ENCODE data around the gene BORCS8.
"Not testable (repeated sequence)": the region's sequence is repeated elsewhere in the genome, so short reads cannot be mapped to it uniquely, and the experiment has no call there.

The BORCS8 gene

GRCh38 chr19:19179548-19180441, 12.2 kb downstream of the BORCS8 start:
- ATAC-seq, result no peak

GRCh38 chr19:19176950-19177349, 15.0 kb downstream of the BORCS8 start:
- ATAC-seq, result no peak

- ATAC-seq, result not testable (repeated sequence)
Observed at GRCh38 chr19:19173243-19173642, 18.7 kb downstream of the BORCS8 start.

- ATAC-seq, result no peak
Observed at GRCh38 chr19:19171821-19172532, 20.0 kb downstream of the BORCS8 start.

GRCh38 chr19:19170873-19171672, 20.9 kb downstream of the BORCS8 start:
- no peak for ATAC-seq

- ATAC-seq, result peak; percentile 91 to 92
Observed at GRCh38 chr19:19170053-19170872, 21.7 kb downstream of the BORCS8 start, which contains the start of gene MEF2B. TSS of gene MEF2B (minus strand) at chr19:19170263. CDS start at chr19:19150735, 19,528 bp downstream.

- no peak for ATAC-seq
Observed at GRCh38 chr19:19169236-19170052, 22.5 kb downstream of the BORCS8 start.

GRCh38 chr19:19167612-19168011, 24.3 kb downstream of the BORCS8 start:
- no peak for ATAC-seq

GRCh38 chr19:19165396-19165795, 26.6 kb downstream of the BORCS8 start:
- ATAC-seq, result no peak

GRCh38 chr19:19162495-19162894, 29.5 kb downstream of the BORCS8 start:
- ATAC-seq, result no peak

- no peak for ATAC-seq
Observed at GRCh38 chr19:19160461-19161035, 31.4 kb downstream of the BORCS8 start.

GRCh38 chr19:19159534-19159933, 32.4 kb downstream of the BORCS8 start:
- ATAC-seq, result no peak

GRCh38 chr19:19157808-19158207, 34.1 kb downstream of the BORCS8 start:
- ATAC-seq, result no peak

- no peak for ATAC-seq
Observed at GRCh38 chr19:19155495-19156219, 36.3 kb downstream of the BORCS8 start.

- no peak for ATAC-seq
Observed at GRCh38 chr19:19154768-19155494, 37.0 kb downstream of the BORCS8 start.

GRCh38 chr19:19152668-19153384, 39.1 kb downstream of the BORCS8 start:
- no peak for ATAC-seq

- no peak for ATAC-seq
Observed at GRCh38 chr19:19151418-19151817, 40.5 kb downstream of the BORCS8 start.

GRCh38 chr19:19149435-19149834, 42.5 kb downstream of the BORCS8 start:
- no peak for ATAC-seq

GRCh38 chr19:19148504-19148903, 43.4 kb downstream of the BORCS8 start:
- ATAC-seq, result not testable (repeated sequence)

Measured in activated CD4-positive, CD25-positive, alpha-beta regulatory T cell treated with anti-CD3 and anti-CD28 coated beads, Interleukin-2, amount 50 U/mL, for 24 hours (primary cell).